ENCODE data around the gene NUBP2. TPM values are rescaled to one million over a fixed set of nuclear protein-coding genes. Genes with fewer than 3 reads are reported as not detected.

The NUBP2 gene
- 10 to 100 TPM; 24.1 to 35.3 (median 28.7) TPM for total RNA-seq
- polyA plus RNA-seq, result 10 to 100 TPM; 40.5 to 74.1 TPM
- long read RNA-seq, donor 1, transcript NUBP2-215 (6 exons, 1,173 nt), result minor isoform, 12 of 66 reads
- long read RNA-seq, donor 1, transcript NUBP2-201 (7 exons, 1,413 nt), result major isoform, 31 of 66 reads
- long read RNA-seq, donor 1, partial matches to known transcripts, result 8 of 66 reads
- long read RNA-seq, donor 1, other reads (novel, unspliced or antisense), result 12 of 66 reads
- long read RNA-seq, donor 2, transcript NUBP2-215 (6 exons, 1,173 nt), result minor isoform, 11 of 61 reads
- long read RNA-seq, donor 2, transcript NUBP2-201 (7 exons, 1,413 nt), result major isoform, 29 of 61 reads
- long read RNA-seq, donor 2, partial matches to known transcripts, result 5 of 61 reads
- long read RNA-seq, donor 2, other reads (novel, unspliced or antisense), result 13 of 61 reads
- long read RNA-seq, donor 3, transcript NUBP2-215 (6 exons, 1,173 nt), result minor isoform, 19 of 68 reads
- long read RNA-seq, donor 3, transcript NUBP2-201 (7 exons, 1,413 nt), result major isoform, 42 of 68 reads
- long read RNA-seq, donor 3, partial matches to known transcripts, result 3 of 68 reads
- long read RNA-seq, donor 3, other reads (novel, unspliced or antisense), result 3 of 68 reads

- peaks cover 0 to 63% (median 9%) of the 10 kb centered on the region in 9 donors for H3K36me3 ChIP-seq
- 0% methylated on average over 100 to 102 of the region's 102 CpGs for WGBS, 2 donors
- intact Hi-C loops (cut with DNase I), result no loop called here
These were observed at the start of gene NUBP2, which contains the start of gene SPSB3 for GRCh38 chr16:1782408-1783264. Gene NUBP2 (plus strand): TSS chr16:1782960. CDS start chr16:1783021, 61 bp downstream. Gene SPSB3 (minus strand): TSS chr16:1782571. CDS start chr16:1781483, 1,088 bp downstream.

GRCh38 chr16:1734123-1734522 is 48.6 kb upstream of the NUBP2 start:
- ATAC-seq (peak in 5 of 8 donors; percentile 16 to 56 (median 28)), DNase-seq (no peak)
- H3K4me1 ChIP-seq, result peaks cover 0 to 10% (median 0%) of the 10 kb centered on the region in 9 donors
- intact Hi-C loops (cut with DNase I), result loop anchor here in 1 of 10 donors (10.0 kb wide), 1 partner anchor 61 kb away; the partner anchor contains the start of gene IGFALS
- no peaks in the 10 kb centered on the region for H3K9me3 ChIP-seq
- H3K27ac ChIP-seq, result no peak overlapping the region
- TF ChIP-seq CTCF (IDR thresholded peaks at IDR 0.05), result no peak
- no peaks in the 10 kb centered on the region for H3K27me3 ChIP-seq
- peaks cover 0 to 61% (median 29%) of the 10 kb centered on the region in 9 donors for H3K36me3 ChIP-seq
- 94 to 95% methylated on average over 22 of the region's 22 CpGs for WGBS, 2 donors
- H3K4me3 ChIP-seq, result no peak overlapping the region

More at GRCh38 chr16:1782408-1783264, at the start of gene NUBP2, which contains the start of gene SPSB3:
- Histone ChIP-seq H3K4me1 (peaks cover 16 to 61% (median 34%) of the 10 kb centered on the region in 9 donors), H3K9me3 (no peaks in the 10 kb centered on the region), H3K27ac (peak within 1 kb of the TSS; percentile 52 to 92 (median 88)), H3K4me3 (peak within 1 kb of the TSS; percentile 68 to 96 (median 88)), H3K27me3 (no peaks in the 10 kb centered on the region)
- ATAC-seq (peak; percentile 91 to 98 (median 96)), DNase-seq (peak; percentile 99 to 100)
- no peak for TF ChIP-seq CTCF (IDR thresholded peaks at IDR 0.05)

GRCh38 chr16:1734816-1735215 is 47.9 kb upstream of the NUBP2 start:
- no peak for DNase-seq
- H3K27ac ChIP-seq, result no peak overlapping the region
- 96% methylated on average over 22 of the region's 22 CpGs for WGBS, 2 donors
- no peaks in the 10 kb centered on the region for H3K9me3 ChIP-seq
- H3K27me3 ChIP-seq, result no peaks in the 10 kb centered on the region
- intact Hi-C loops (cut with DNase I), result loop anchor here in 1 of 10 donors (10.0 kb wide), 1 partner anchor 60 kb away; the partner anchor contains the start of gene IGFALS
- no peak for TF ChIP-seq CTCF (IDR thresholded peaks at IDR 0.05)
- no peak for ATAC-seq
- no peak overlapping the region for H3K4me3 ChIP-seq
- H3K36me3 ChIP-seq, result peaks cover 0 to 54% (median 23%) of the 10 kb centered on the region in 9 donors
- peaks cover 0 to 10% (median 0%) of the 10 kb centered on the region in 9 donors for H3K4me1 ChIP-seq
